ENCODE results near the gene OTX2. TPM values are rescaled to one million over a fixed set of nuclear protein-coding genes. Genes with fewer than 3 reads are reported as not detected.

The OTX2 gene
- total RNA-seq = not detected
- polyA plus RNA-seq = not detected
- long read RNA-seq, donor 1 = 0 reads
- long read RNA-seq, donor 2 = 0 reads
- long read RNA-seq, donor 3 = 0 reads
- long read RNA-seq, donor 4 = 0 reads
- long read RNA-seq, donor 5 = 0 reads
- long read RNA-seq, donor 6 = 0 reads
- long read RNA-seq, donor 7 = 0 reads
- long read RNA-seq, donor 8 = 0 reads
- long read RNA-seq, donor 9 = 0 reads
- long read RNA-seq, donor 10 = 0 reads

DNA sequence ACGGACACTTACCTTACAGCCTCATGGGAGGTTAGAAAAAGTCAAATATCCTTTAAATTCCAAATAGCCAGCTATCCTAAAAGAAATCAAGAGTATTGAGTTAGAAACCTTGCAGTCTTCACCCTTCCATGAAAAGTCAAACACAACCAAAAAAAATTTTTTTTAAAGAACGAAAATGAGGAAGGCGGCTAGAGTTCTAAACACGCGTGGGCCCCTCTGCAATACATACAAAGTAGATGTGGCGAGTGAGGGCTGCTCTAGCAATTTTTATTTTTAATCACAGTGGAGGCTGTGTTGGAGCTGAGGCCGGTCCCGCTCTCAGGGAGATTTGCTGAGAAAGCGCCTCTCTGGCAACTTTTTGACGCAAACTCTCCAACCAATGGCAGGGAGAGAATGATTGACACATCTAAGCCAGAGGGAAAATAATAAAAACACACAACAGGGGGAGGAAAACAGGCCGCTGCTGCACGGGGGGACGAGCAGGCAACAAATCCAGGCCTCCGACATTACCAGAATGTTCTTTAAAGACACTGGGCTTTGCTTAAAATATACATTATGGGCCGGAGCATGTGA, at the start of gene OTX2:
Gene OTX2 (minus strand): TSS at position 333 of the 573 bp plus-strand sequence. CDS start 5,023 bp downstream, outside the sequence.
- Histone ChIP-seq H3K9me3 (replicated peaks in 1 of 3) (no peaks in the 10 kb centered on the region), H3K27me3 (peaks cover 85% of the 10 kb centered on the region), H3K4me1 (replicated peaks in 1 of 2) (no peaks in the 10 kb centered on the region), H3K27ac (no peak within 1 kb of the TSS), H3K36me3 (replicated peaks in 1 of 2) (no peaks in the 10 kb centered on the region), H3K4me3 (no peak within 1 kb of the TSS)
- intact Hi-C loops (cut with DNase I) = no loop called here
- no peak for TF ChIP-seq POLR2A (IDR thresholded peaks at IDR 0.05)
- TF ChIP-seq, protein P1, sequence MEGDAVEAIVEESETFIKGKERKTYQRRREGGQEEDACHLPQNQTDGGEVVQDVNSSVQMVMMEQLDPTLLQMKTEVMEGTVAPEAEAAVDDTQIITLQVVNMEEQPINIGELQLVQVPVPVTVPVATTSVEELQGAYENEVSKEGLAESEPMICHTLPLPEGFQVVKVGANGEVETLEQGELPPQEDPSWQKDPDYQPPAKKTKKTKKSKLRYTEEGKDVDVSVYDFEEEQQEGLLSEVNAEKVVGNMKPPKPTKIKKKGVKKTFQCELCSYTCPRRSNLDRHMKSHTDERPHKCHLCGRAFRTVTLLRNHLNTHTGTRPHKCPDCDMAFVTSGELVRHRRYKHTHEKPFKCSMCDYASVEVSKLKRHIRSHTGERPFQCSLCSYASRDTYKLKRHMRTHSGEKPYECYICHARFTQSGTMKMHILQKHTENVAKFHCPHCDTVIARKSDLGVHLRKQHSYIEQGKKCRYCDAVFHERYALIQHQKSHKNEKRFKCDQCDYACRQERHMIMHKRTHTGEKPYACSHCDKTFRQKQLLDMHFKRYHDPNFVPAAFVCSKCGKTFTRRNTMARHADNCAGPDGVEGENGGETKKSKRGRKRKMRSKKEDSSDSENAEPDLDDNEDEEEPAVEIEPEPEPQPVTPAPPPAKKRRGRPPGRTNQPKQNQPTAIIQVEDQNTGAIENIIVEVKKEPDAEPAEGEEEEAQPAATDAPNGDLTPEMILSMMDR (IDR thresholded peaks at IDR 0.05) = no peak
- WGBS, 4 donors = 18 to 20% (median 20%) methylated on average over 15 of the region's 15 CpGs
- no peak for DNase-seq

DNA sequence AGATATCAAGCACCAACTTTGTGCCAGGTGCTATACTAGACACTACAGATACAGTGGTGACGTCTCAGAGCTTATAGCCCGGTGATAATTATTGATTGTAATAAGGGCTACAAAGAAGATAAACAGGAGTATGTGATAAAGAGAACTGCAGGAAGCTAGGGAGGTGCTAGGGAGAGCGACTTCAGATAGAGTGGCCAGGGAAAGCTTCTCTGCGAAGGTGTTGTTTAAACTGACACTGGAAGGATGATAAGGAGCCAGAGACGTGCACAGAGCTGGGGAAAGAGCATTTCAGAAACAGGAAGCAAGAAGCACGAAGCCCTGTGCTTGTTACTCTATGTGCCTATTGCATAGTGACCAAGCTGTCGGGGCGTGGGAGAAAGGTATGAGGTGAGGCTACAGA, 48.1 kb upstream of the OTX2 start:
- intact Hi-C loops (cut with DNase I) = no loop called here
- 28 to 41% (median 31%) methylated on average over 8 of the region's 8 CpGs for WGBS, 4 donors
- H3K9me3 ChIP-seq (replicated peaks in 1 of 3) = no peaks in the 10 kb centered on the region
- DNase-seq = no peak
- no peak overlapping the region for H3K4me3 ChIP-seq
- no peak for TF ChIP-seq POLR2A (IDR thresholded peaks at IDR 0.05)
- TF ChIP-seq, protein P1 (IDR thresholded peaks at IDR 0.05) = no peak
- H3K27me3 ChIP-seq = peaks cover 5% of the 10 kb centered on the region
- H3K4me1 ChIP-seq (replicated peaks in 1 of 2) = no peaks in the 10 kb centered on the region
- no peak overlapping the region for H3K27ac ChIP-seq
- no peaks in the 10 kb centered on the region for H3K36me3 ChIP-seq (replicated peaks in 1 of 2)

DNA sequence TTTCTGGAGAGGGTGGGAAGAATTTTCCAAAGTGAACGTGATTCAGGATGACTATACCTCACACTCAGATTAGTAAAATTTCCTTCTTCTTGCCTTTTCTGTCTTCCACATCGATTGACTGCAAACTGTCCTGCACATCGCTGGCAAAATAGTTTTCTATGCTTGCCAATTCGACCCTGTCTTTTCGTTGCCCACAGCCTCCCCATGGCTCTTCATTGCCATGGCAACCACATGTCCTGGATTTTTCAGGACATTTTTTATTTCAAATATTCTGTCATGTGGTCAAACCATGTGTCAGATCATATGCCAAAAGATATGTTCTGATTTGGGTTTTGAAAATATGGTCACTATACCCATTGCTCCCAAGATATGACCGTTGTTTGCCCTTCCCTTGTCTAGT, 46.9 kb upstream of the OTX2 start:
- WGBS, 4 donors = 63 to 79% (median 71%) methylated on average over 6 of the region's 6 CpGs
- TF ChIP-seq, protein P1 (IDR thresholded peaks at IDR 0.05) = no peak
- TF ChIP-seq POLR2A (IDR thresholded peaks at IDR 0.05) = no peak
- Histone ChIP-seq H3K9me3 (replicated peaks in 1 of 3) (no peaks in the 10 kb centered on the region), H3K4me1 (replicated peaks in 1 of 2) (no peaks in the 10 kb centered on the region), H3K4me3 (no peak overlapping the region), H3K36me3 (replicated peaks in 1 of 2) (no peaks in the 10 kb centered on the region), H3K27me3 (peaks cover 5% of the 10 kb centered on the region), H3K27ac (no peak overlapping the region)
- DNase-seq = no peak
- intact Hi-C loops (cut with DNase I) = no loop called here

DNA sequence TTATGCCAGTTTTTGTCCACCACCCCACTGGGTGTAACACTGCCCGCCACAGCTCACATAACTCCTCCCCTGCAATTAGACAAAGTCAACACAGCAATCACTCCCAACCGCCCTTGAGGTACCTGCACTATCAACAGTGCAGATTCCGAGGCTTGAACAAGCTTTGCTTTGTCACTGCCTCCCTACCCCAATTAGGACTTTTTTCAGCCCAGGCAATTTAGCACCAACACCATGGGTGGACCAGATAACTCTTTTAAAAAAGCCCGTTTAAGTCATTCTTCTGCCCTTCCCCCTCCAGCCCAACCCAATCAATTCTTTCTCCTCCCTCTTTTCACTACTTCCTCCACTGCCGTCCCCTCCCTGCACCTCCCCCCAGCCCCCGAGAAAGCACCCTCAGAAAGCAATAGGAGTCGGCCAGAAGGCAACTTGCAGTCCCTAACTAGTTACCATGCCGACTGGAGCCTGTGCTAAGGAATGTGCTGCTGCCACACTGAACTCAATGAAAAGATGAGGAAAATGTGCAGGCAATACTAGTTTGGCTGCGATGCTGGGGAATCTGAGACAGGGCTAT, 45.7 kb upstream of the OTX2 start:
- 2 to 6% (median 2%) methylated on average over 9 of the region's 9 CpGs for WGBS, 4 donors
- intact Hi-C loops (cut with DNase I) = no loop called here
- H3K4me3 ChIP-seq = no peak overlapping the region
- no peak overlapping the region for H3K27ac ChIP-seq
- peaks cover 5% of the 10 kb centered on the region for H3K27me3 ChIP-seq
- TF ChIP-seq, protein P1 (IDR thresholded peaks at IDR 0.05) = no peak
- TF ChIP-seq POLR2A (IDR thresholded peaks at IDR 0.05) = no peak
- H3K36me3 ChIP-seq (replicated peaks in 1 of 2) = no peaks in the 10 kb centered on the region
- H3K4me1 ChIP-seq (replicated peaks in 1 of 2) = no peaks in the 10 kb centered on the region
- no peak for DNase-seq
- H3K9me3 ChIP-seq (replicated peaks in 1 of 3) = no peaks in the 10 kb centered on the region

All from adrenal gland (tissue), 19 donors.